IPS-18a (cell line): ENCODE measurements around the gene KLHL29.

Experiments used
- H3K27ac ChIP-seq: one replicate; pipeline ENCODE4 v1.5.1; 2013; ENCODE audit warnings: low read length
- H3K27me3 ChIP-seq: one replicate; pipeline ENCODE4 v1.6.1; 2013; ENCODE audit warnings: mild to moderate bottlenecking, low read length; ENCODE audit not compliant: control insufficient read depth, insufficient read depth
- H3K36me3 ChIP-seq: one replicate; pipeline ENCODE4 v1.6.1; 2013; ENCODE audit warnings: low read depth, low read length; ENCODE audit not compliant: control insufficient read depth
- H3K4me1 ChIP-seq: one replicate; pipeline ENCODE4 v1.6.1; 2013; ENCODE audit warnings: low read depth, low read length; ENCODE audit not compliant: control insufficient read depth
- H3K4me3 ChIP-seq: one replicate; pipeline ENCODE4 v1.5.1; 2013; ENCODE audit warnings: low read length
- H3K9ac ChIP-seq: one replicate; pipeline ENCODE4 v1.6.1; 2013; ENCODE audit warnings: mild to moderate bottlenecking, low read length, moderate library complexity
- H3K9me3 ChIP-seq: one replicate; pipeline ENCODE4 v1.6.1; 2013; ENCODE audit warnings: low read depth, low read length; ENCODE audit not compliant: control insufficient read depth

The KLHL29 gene

GRCh38 chr2:23589739-23590138, 204.8 kb downstream of the KLHL29 start:
- H3K9me3 ChIP-seq = no peaks in the 10 kb centered on the region
- no peak overlapping the region for H3K4me3 ChIP-seq
- H3K27ac ChIP-seq = no peak overlapping the region
- no peaks in the 10 kb centered on the region for H3K27me3 ChIP-seq
- H3K36me3 ChIP-seq = no peaks in the 10 kb centered on the region
- peaks cover 6% of the 10 kb centered on the region for H3K4me1 ChIP-seq
- H3K9ac ChIP-seq = no peak overlapping the region

GRCh38 chr2:23590241-23590869, 205.4 kb downstream of the KLHL29 start:
- peaks cover 6% of the 10 kb centered on the region for H3K4me1 ChIP-seq
- H3K9ac ChIP-seq = no peak overlapping the region
- H3K36me3 ChIP-seq = no peaks in the 10 kb centered on the region
- H3K9me3 ChIP-seq = no peaks in the 10 kb centered on the region
- H3K4me3 ChIP-seq = no peak overlapping the region
- H3K27me3 ChIP-seq = no peaks in the 10 kb centered on the region
- H3K27ac ChIP-seq = no peak overlapping the region

DNA sequence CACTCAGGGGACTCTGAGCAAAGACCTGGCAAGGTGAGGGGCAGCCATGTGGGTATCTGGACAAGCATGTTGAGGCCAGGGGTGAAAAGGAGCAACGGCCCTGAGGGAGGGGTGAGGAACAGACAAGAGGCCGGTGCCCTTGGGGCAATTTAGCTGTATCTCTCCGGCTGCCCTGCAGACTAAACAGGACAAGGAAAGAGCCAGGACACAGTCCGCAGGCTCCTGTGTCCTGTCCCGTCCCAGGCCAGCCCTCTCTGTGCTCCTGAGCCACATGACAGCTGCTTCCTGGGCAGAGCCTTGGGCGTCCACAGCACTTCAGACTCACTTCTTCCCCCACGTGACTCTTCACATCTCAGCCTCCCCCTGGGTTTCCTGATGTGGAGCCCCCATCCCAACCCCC, 206.1 kb downstream of the KLHL29 start:
- Histone ChIP-seq H3K27me3 (no peaks in the 10 kb centered on the region), H3K27ac (no peak overlapping the region), H3K4me3 (no peak overlapping the region), H3K4me1 (peaks cover 6% of the 10 kb centered on the region), H3K9ac (no peak overlapping the region), H3K36me3 (no peaks in the 10 kb centered on the region), H3K9me3 (no peaks in the 10 kb centered on the region)

DNA sequence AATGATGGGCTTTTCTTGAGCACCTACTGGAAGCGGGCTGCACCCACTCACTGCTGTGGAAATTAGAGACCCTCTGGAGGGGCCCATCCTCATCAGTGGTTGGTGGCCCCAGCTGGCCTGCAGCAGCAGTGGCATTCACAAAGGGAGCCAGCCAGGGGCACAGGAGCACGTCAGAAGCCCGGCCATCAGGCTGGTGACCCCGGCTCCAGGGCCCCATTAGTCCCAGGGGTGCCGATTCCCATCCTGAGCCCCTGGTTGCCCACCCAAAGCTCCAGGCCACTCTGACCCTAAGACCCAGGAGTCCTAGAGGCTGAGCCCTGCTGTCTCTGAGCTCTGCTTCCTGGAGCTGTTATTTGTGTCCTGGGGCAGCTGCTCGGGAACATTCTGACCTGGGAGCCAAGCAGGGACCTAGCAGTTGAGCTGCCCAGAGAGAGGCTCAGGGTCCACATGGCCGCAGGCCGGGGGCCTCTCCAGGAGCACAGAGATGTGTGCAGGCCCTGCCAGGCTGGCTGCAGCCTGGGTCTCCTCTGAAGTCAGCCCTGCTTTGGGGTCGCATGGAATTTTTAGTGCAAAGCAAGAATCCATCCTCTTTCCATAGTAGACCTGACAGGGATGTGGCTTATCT, 207.2 kb downstream of the KLHL29 start:
- no peak overlapping the region for H3K9ac ChIP-seq
- no peak overlapping the region for H3K27ac ChIP-seq
- H3K4me1 ChIP-seq = no peaks in the 10 kb centered on the region
- no peak overlapping the region for H3K4me3 ChIP-seq
- H3K36me3 ChIP-seq = no peaks in the 10 kb centered on the region
- no peaks in the 10 kb centered on the region for H3K9me3 ChIP-seq
- H3K27me3 ChIP-seq = no peaks in the 10 kb centered on the region

DNA sequence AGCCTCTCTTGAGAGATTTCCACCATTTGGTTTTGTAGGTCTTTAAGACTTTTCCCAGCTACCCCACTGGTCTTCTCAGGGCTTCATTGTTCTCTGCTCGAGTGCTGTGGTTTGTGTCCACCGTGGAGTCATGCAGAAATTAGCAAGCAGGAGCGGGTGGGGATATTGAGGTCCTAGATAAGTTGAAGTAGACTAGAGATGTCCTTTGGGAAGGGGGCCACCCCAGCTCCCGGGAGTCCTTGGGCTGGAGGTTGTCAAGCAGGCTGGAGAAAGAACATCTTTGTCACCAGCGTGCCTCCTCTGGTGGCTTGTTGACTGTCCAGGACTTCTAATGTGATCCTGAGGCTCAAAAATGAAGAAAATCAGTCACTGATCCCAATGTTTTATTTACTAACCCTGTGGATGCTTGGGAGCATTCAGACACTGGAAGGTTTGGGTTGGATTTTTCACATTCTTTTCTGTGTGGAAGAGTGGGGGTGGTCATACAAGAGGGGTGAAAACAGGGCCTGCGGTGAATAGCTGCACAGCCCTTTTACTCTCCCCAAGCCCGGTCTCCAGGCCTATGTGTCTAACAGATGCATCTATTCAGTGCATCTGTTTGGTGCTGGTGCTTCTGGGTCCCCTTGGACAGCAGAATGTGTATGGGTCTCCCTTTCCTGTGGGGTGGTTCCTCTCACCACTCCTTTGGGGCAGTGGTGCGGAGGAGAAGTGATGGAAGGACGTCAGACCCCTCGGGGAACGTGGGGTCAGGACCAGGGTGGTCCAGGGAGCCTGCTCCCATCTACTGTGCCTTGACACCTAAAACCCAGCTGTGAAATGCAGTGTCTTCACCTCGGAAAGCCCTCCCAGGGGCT, 208.1 kb downstream of the KLHL29 start:
- no peak overlapping the region for H3K9ac ChIP-seq
- H3K4me1 ChIP-seq = no peaks in the 10 kb centered on the region
- no peaks in the 10 kb centered on the region for H3K27me3 ChIP-seq
- H3K36me3 ChIP-seq = no peaks in the 10 kb centered on the region
- no peaks in the 10 kb centered on the region for H3K9me3 ChIP-seq
- H3K27ac ChIP-seq = no peak overlapping the region
- no peak overlapping the region for H3K4me3 ChIP-seq

GRCh38 chr2:23593752-23594459, 208.9 kb downstream of the KLHL29 start:
- Histone ChIP-seq H3K9me3 (no peaks in the 10 kb centered on the region), H3K9ac (no peak overlapping the region), H3K27me3 (no peaks in the 10 kb centered on the region), H3K4me1 (no peaks in the 10 kb centered on the region), H3K4me3 (no peak overlapping the region), H3K36me3 (no peaks in the 10 kb centered on the region), H3K27ac (no peak overlapping the region)

GRCh38 chr2:23594460-23594825, 209.5 kb downstream of the KLHL29 start:
- Histone ChIP-seq H3K27ac (no peak overlapping the region), H3K9ac (no peak overlapping the region), H3K27me3 (no peaks in the 10 kb centered on the region), H3K36me3 (no peaks in the 10 kb centered on the region), H3K4me3 (no peak overlapping the region), H3K9me3 (no peaks in the 10 kb centered on the region), H3K4me1 (no peaks in the 10 kb centered on the region)

DNA sequence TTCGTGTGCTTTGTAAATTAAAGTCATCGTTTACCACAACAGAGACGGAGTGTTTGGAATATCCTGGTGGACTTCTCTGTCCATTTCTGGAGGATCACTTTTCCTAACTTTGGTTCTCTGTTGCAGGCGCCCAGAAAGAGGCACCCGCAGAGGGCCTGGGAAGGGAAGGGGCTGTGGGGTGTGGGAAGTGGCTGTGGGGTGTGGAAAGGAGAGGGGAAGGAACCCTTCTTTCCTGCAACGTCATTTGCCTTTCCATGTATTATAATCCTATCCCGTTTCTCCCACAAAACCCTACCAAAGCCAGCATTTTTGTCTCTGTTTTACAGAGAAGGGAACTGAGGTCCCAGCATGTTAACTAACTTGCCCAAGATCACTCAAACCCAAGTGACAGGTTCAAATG, 210.0 kb downstream of the KLHL29 start:
- Histone ChIP-seq H3K4me1 (no peaks in the 10 kb centered on the region), H3K27me3 (no peaks in the 10 kb centered on the region), H3K4me3 (no peak overlapping the region), H3K36me3 (no peaks in the 10 kb centered on the region), H3K27ac (no peak overlapping the region), H3K9me3 (no peaks in the 10 kb centered on the region), H3K9ac (no peak overlapping the region)

GRCh38 chr2:23595601-23596251, 210.7 kb downstream of the KLHL29 start:
- H3K4me1 ChIP-seq = no peaks in the 10 kb centered on the region
- H3K9ac ChIP-seq = no peak overlapping the region
- H3K9me3 ChIP-seq = no peaks in the 10 kb centered on the region
- no peaks in the 10 kb centered on the region for H3K36me3 ChIP-seq
- H3K27me3 ChIP-seq = no peaks in the 10 kb centered on the region
- H3K27ac ChIP-seq = no peak overlapping the region
- H3K4me3 ChIP-seq = no peak overlapping the region

DNA sequence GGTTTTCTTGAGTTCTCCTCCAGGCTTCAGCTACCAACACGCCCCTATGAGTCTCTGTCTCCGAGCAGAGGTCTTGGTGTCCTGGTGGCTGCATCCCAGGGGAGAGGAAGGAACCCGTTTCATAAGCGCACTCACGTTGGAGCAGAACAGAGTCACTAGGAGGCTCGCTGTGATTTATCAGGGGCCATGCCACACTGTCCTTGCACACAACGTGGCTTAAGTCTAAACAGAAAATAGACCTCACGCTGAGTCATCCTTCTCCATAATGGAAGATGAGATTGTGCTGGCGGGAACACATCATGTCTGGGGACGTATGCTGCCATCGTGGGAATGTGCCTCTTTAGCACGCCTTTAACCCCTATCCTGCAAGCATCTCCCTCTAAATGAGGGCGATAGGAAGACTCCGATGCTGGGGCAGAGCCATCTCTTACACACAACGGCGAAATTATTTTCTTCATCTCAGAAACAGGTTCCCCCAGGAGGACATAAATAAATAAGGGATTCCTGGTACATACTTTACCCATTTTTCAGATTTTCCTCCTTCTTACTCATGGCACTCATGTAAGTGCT, 211.4 kb downstream of the KLHL29 start:
- Histone ChIP-seq H3K27ac (no peak overlapping the region), H3K36me3 (no peaks in the 10 kb centered on the region), H3K9me3 (no peaks in the 10 kb centered on the region), H3K27me3 (no peaks in the 10 kb centered on the region), H3K4me1 (no peaks in the 10 kb centered on the region), H3K9ac (no peak overlapping the region), H3K4me3 (no peak overlapping the region)

DNA sequence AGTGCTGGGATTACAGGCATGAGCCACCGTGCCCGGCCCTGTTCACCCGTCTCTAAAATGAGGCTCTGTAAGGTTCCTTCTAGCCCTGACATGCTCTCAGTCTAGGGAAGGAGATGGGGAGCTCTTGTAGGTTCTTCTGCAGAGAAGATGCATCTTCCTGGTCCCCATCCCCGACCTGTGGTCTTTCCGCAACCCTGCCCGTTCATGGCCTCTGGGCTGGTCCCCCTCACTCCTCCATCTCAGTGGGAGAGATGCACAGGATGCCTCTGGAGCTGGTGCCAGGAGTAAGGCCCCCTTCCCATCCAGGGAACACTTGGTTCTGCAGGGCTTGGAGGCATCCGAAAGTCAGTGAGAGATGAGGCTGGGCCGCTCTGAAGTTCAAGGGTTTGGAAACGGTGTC, 212.7 kb downstream of the KLHL29 start:
- Histone ChIP-seq H3K9me3 (no peaks in the 10 kb centered on the region), H3K27ac (no peak overlapping the region), H3K4me3 (no peak overlapping the region), H3K36me3 (no peaks in the 10 kb centered on the region), H3K9ac (no peak overlapping the region), H3K4me1 (no peaks in the 10 kb centered on the region), H3K27me3 (no peaks in the 10 kb centered on the region)
